CMK (cell line): ENCODE results near the gene TENM3.

ENCODE experiments used
- DNase-seq: peaks from one replicate; pipeline ENCODE4 v3.0.0-alpha.2; 2010; ENCODE audit warnings: low read depth

Gene TENM3

DNA sequence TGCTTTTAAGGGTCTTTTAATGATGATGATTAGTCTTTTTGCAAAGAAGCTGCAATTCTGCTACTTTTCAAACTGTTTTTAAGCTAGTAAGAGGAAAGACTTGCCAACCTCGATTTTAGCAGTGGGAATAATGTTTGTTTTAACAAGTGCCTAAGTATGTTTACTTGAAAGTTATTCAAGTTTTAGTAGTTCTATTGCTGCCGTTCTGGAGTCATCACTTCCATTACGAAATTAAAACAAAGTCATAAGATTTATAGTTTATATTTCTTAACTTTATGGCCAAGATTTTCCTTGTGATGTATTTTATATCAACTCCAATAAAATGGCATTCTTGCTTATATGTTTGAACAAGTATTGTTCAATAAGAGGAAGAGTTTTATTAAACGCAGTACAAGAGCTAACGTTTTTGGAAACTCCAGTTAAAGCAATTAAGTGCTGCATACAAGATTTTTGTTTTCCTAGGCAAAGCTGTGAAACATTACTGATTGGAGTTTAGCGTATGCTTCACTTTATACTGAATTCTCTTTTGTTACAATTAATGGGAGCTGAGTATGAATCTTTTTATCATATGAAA lies 211.3 kb downstream of the TENM3 start:
- no peak for DNase-seq

DNA sequence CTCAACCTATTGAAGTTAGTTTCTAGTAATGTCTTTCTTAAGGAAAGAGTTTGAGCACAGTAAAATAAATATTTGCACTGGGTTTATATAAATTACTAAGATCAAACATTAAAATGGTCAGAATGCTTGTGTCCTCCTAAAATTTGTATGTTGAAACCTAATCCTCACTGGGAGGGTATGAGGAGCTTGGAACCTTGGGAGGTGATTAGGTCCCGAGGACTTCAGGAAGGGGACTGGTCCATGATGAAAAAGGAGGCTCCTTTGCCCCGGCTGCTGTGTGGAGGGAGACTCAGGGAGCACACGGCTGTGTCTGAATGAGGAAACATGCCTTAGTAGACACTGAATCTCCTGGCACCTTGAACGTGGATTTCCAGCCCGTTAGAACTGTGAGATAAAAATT lies 221.9 kb downstream of the TENM3 start:
- no peak for DNase-seq

DNA sequence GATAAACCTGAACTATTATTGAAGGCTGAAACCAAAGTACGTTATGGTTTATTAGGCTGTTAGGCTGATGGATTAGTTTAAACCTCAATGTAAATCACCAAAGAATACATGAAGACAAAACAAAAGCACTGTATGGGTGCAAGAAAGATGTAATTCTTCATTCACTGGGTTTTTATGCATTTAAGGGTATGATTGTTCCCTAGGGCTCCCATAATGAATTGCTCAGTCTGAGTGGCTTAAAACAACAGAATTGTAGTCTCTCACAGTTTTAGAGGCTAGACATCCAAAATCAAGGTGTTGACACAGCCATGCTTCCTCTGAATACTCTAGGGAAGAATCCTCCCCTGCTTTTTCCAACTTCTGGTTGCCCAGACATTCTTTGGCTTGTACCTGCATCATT lies 222.8 kb downstream of the TENM3 start:
- DNase-seq = no peak

- DNase-seq = no peak
These were observed 227.0 kb downstream of the TENM3 start for GRCh38 chr4:182470215-182470614.

GRCh38 chr4:182475539-182475938 lies 232.3 kb downstream of the TENM3 start:
- no peak for DNase-seq

DNA sequence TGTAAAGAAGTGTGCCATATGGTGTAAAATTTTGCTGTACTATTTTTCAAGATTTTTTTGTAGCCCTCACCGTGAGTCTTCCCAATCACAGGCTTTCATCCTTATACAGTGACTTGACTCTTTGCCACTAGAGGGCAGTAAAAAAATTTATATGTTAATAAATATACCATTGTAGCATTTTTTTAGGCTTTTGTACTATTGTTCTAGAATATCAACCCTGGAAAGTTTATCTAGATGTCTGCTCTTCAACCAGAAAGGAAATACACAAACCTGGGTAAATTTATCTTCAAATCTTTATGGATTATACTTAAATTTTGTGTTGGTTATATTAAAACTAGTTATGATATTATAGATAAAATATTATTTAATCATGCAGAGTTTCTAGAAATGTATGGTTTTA lies 235.3 kb downstream of the TENM3 start:
- no peak for DNase-seq

DNA sequence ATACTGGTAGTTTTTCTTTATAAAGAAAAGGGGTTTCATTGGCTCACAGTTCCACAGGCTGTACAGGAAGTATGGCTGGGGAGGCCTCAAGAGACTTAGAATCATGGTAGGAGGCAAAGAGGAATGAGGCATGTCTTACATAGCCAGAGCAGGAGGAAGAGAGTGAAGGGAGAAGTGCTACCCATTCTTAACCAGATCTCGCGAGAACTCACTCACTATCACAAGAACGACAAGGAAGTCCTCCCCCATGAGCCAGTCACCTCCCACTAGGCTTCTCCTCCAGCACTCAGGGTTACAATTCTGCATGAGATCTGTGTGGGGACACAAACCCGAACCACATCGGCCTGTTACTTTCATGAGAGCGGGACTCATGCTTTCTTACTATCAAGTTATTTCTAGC lies 240.5 kb downstream of the TENM3 start:
- no peak for DNase-seq

- DNase-seq = no peak
These were observed 243.7 kb downstream of the TENM3 start for GRCh38 chr4:182486881-182487280.

DNA sequence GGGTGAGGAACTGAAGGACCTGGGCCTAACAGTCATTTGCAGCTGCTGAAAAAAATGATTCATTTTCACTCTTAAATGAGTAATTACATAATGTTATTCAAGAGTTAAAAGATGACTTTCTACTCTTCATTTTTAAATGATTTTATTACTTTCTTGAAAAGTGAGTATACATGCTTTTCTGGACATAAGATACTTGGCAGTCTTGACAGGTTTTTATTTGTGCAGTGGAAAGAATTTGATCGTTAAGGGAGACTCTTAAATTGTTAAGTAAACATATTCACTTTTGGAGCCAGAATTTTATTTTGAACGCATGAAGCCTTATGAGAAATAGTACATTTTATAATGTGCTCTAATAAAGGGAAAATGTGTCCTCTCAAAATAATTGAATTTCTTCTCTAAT lies 245.7 kb downstream of the TENM3 start:
- no peak for DNase-seq

- DNase-seq = no peak
These were observed 246.4 kb downstream of the TENM3 start for GRCh38 chr4:182489607-182490006.

- no peak for DNase-seq
These were observed 248.5 kb downstream of the TENM3 start for GRCh38 chr4:182491719-182492118.

DNA sequence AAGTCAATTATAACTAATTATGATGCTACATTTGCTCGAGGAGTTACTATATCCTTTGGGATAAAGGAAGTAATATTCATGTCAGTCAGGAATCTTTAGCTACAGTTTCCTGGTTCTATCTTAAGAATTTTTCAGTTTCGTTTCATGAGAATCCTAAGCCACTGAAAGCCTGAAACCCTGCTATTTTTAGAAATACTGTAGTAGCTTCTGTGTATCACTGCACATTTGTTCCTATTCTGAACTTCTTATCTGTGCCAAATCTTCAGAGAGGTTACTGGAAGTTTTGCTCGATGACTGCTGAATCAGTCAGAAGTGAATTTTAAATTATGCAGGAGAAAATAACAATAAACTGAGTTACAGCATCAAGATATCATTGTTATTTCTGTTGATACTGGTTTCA lies 249.2 kb downstream of the TENM3 start:
- no peak for DNase-seq

DNA sequence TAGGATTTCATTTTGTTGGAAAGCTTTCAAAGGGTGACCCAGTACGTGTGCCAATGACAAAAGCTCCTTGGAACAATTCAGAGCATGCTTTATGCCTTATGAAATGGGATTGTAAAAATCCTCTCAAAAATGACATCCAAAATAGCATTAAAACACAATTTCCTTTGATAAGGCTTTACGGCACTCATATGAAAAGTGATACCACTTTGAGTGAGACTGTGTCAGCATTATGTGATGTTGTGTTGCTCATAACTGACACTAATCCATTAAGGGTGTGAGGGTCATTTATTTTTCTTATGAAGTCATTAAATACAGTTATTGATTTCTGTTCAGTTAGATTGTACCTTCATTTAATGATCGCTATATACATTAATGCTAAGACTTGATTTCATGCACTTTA lies 250.2 kb downstream of the TENM3 start:
- no peak for DNase-seq

- no peak for DNase-seq
These were observed 250.9 kb downstream of the TENM3 start for GRCh38 chr4:182494103-182494502.

- DNase-seq = no peak
These were observed 251.8 kb downstream of the TENM3 start for GRCh38 chr4:182495031-182495430.

- no peak for DNase-seq
These were observed 252.6 kb downstream of the TENM3 start for GRCh38 chr4:182495645-182496385.

DNA sequence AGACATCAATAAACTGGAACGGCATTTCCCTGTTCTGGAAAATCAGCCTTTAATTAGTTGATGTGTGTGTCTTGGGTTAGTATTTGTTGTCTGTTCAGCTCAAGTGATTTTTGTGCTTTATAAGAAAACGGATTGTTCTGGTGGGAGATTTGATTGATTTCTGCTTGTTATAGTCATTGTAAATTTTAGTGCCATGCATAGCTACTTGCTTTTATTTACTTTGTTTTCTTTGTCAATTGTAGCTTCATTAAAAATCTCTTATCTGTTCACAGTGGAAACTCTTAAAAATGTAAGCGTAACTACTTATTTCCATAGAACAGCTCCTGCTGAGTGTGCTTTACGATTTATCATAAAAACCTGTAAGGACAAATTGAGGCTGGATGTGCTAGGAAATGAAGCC lies 253.2 kb downstream of the TENM3 start:
- DNase-seq = no peak

- DNase-seq = no peak
These were observed 258.9 kb downstream of the TENM3 start for GRCh38 chr4:182502064-182502463.

DNA sequence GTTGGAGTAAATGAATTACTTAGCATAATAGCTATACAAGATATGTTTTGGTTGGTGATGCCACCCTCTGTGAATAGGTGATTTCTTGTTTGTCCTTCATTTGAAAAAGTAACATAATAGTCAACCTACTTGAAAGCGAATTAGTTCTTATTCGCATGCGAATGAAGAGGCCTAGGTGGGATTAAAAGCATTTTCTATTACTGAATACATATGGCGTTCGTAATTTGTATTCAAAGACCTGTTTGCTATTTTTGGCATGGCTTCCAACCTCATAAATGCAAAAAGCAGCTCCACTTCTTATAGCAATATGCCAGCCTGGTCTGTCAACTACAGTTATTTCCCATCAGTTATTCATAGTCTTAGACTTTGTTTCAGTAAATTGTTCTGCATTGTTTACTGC lies 261.3 kb downstream of the TENM3 start:
- no peak for DNase-seq

DNA sequence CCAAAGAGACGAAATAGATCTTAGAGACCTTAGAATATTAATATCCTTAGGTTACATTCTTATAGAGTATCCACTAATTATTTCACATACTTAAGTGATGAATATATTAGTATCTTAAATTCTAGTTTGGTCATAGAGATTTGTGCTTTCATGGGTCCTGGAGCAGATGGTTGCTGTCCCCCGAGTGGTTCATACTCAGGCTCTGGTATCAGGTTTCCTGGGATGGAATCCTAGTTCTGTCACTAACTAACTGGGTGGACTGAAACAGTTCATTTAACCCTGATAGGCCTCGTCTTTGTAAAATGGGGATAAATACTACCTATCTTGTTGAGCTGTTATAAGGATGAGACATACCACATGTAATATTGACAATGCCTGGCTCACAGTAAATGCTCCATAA lies 264.6 kb downstream of the TENM3 start:
- DNase-seq = no peak

DNA sequence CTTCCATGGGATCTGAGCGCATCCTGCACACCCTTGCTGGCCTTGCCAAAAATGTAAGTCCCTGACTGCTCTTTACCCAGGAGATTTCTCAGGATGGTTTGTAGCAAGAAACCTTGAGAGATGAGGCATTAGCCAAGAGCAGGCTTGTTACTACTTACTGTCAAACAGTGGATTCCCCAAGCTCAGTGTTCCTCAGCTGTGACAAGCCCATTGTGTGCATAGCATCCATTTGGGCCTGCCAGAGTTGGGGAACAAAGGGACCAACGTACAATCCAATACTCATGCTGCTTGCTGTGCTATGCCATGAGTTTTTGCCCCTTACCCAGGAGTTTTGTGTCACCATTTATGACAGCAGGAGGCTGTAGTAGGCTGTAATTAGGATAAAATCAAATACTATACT lies 267.6 kb downstream of the TENM3 start:
- no peak for DNase-seq

- DNase-seq = no peak
These were observed 270.5 kb downstream of the TENM3 start for GRCh38 chr4:182513587-182514291.

GRCh38 chr4:182518421-182518820 lies 275.2 kb downstream of the TENM3 start:
- DNase-seq = no peak

DNA sequence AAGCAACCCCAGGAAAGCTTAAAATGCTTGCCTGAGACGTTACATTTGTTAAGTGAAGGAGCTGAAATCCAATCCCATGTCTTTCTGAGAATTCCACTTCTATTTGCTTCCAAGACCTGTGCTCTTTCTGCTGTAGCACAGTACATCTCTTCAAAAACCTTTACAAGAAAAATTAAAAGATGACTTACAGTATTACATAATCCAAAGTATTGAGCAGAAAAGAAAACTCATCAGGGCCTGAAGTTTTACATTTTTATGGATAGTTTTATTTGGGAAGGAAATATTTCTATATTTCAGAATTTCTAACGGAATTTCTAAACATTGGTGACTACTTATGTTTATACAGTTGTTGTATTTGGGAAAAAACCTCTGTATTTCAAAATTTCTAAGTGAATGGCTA lies 276.3 kb downstream of the TENM3 start:
- DNase-seq = no peak
